HG02938 (cell line): Measurements from ENCODE around the gene CACNA1D.
A peak's percentile ranks its signal among the peaks of the same experiment; 100 is the strongest.
"Not testable (repeated sequence)": the region's sequence is repeated elsewhere in the genome, so short reads cannot be mapped to it uniquely, and the experiment has no call there.

Experiments used
- ATAC-seq: cut with Tn5 transposase; IDR thresholded peaks from one replicate; pipeline ENCODE4 v1.9.1; 2021; ENCODE audit warnings: mild to moderate bottlenecking, moderate library complexity; ENCODE audit not compliant: unreplicated experiment

The CACNA1D gene

GRCh38 chr3:53612508-53612907 is 118.1 kb downstream of the CACNA1D start:
- no peak for ATAC-seq

DNA sequence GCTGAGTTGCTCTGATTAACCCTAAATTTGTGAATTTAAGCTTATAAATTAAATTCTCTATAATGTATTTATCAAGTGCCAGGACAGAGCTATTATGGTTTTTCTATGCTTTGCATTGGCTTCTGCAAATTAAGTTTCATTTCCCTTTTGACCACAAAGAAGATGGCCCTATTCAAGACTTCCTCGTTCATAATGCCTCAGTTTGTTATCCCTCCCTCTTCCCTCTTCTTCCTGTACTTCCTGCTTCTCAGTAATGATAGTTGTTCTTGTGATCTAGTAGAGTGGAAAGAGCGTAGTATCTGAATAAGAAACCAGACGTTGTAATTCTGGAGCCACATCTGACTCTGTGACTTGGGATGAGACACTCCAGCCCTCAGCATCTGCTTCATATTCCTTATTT is 118.7 kb downstream of the CACNA1D start:
- ATAC-seq, result no peak

- ATAC-seq, result no peak
These were observed 119.9 kb downstream of the CACNA1D start for GRCh38 chr3:53614307-53614706.

DNA sequence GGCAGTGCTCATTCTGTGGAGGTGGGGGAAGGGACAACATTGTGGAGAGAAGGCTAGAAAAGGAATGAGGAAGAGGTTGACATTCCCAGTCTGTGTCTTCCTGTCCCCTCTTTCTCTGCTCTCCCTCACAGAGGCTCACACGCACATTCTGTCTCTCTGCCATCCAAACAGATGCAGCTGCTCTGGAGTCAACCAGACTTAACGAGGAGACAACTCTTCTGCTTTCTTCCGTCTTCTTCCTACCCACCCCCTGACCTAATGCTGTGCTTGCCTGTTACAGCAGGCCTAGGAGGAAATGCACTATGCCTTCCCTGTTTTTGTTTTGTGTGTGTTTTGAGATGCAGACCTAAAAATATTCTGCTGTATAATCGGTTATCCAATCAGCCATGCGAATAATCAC is 121.9 kb downstream of the CACNA1D start:
- no peak for ATAC-seq

GRCh38 chr3:53616971-53617892 is 122.8 kb downstream of the CACNA1D start:
- peak; percentile 45 for ATAC-seq

DNA sequence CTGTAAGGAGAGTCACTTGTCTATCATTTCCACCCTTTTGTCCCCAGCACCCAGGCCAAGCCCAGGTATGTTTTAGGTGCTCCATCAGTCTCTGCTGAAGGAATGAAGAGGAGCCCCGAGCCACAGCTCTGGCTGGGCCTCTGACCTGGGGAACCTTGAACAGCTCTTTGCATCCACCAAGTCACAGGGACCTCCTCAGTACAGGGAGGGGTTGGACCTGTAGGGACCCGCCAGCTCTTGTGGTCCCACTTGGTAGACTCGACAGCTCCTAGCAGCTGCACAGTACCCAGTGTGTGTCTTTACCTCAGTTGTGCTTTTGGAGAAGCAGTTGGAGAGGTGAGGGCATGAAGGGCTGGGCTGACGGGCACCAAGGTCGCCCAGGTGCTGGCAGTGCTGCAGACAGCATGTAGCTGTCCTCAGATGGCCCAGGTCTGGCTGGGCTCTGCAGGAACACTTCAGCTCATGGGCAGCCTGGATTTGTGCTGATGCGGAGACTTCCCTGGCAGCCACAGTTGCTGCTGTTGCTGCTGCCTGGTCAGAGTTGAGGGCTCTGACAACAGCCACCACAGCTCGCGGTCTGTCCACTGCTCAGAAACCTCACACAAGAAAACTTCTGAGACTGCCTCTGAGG is 123.6 kb downstream of the CACNA1D start:
- no peak for ATAC-seq

DNA sequence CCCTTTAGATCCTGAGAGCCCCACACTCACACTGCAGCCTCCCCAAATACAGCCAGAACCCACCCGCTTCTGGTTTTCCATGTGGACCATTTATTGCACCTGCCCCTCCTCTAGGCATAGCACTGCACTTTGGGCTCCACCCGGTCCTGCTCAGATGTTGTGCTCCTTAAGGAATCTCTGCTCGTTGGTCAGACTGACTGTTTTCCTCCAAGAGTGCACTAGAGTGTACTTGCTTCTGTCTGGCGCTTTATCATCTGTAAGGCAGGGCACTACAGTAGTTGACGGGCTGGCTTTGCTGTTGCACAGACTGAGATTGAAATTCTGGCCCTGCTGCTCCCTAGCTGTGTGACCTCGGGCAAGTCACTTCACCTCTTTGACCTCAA is 124.1 kb downstream of the CACNA1D start:
- no peak for ATAC-seq

GRCh38 chr3:53618936-53619335 is 124.5 kb downstream of the CACNA1D start:
- ATAC-seq, result no peak

DNA sequence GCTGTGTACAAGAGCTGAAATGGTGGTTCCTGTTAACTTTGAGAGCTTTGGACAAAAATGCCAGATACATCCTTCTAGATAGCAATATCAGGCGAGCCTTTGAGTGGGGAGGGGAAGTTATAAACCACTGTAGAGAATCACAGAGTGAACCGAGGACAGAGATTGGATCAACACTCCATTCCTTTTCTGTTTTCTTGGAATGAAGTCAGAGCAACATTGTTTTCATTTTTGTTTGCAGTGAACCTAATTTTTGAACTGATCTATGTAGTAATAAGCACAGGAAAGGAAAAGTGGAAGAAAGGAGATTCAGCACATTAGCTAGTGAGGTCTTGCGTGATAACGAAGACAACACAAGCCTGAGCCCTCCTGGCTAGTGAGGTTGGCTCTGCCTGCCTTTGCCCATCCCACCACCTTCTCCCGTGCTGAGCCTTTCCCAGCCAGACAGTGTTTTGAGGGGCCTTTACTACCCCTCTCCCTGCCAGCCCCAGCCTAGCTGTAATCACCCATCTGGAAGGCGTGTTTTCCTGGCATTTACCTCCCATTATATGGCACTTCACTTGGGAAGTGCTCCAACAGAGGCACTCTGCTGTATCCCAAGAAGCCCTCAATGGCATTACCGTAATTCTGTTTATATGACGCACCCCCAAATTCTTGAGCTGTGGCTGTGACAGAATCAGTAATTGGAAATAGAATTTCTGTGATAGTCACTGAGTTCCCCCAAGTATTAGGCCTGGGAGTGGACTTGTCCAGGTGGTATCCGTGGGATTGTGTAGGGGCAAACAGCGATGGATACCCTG is 129.8 kb downstream of the CACNA1D start:
- ATAC-seq, result no peak

DNA sequence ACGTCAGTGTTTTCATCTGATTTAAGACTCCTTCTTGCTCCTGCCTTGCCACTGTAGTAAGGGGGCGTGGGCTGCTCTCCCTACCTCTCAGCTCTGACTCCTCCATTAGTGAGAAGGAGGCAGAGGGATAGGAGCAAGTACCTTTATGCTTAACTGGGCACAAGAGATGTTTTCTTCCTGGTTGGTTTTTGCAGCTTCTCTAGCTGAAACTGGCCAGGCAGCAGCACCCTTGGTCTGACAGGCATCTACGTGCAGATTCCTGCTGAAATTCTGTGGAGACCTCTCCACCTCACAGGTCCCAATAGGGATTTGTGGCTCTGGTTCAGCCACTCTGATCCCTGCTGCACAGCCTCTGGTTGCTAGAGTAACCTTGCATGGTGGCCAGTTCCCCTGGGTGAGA is 132.5 kb downstream of the CACNA1D start:
- no peak for ATAC-seq

- ATAC-seq, result no peak
These were observed 134.4 kb downstream of the CACNA1D start for GRCh38 chr3:53628536-53629401.

- no peak for ATAC-seq
These were observed 135.0 kb downstream of the CACNA1D start for GRCh38 chr3:53629402-53629723.

- ATAC-seq, result no peak
These were observed 136.1 kb downstream of the CACNA1D start for GRCh38 chr3:53630547-53630946.

GRCh38 chr3:53633197-53633787 is 138.9 kb downstream of the CACNA1D start:
- no peak for ATAC-seq

GRCh38 chr3:53635041-53635440 is 140.6 kb downstream of the CACNA1D start:
- no peak for ATAC-seq

DNA sequence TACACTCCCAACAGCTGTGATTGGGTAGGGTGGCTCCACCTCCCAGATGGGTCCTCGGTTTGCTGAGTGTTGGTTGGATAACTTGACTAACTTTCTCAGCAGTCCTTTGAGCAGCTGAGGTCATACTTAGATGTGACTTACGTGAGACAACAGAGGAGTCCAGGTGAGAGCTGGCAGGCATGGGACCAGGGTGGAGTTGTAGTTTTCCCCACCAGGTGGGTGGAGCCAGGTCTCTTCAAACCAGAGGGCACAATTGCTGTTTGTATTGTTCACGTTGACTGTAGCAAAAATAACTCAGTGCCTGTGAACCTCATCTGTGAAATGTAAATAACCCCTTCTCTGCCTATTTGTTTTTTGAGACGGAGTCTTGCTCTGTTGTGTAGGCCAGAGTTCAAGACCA is 144.4 kb downstream of the CACNA1D start:
- ATAC-seq, result not testable (repeated sequence)

DNA sequence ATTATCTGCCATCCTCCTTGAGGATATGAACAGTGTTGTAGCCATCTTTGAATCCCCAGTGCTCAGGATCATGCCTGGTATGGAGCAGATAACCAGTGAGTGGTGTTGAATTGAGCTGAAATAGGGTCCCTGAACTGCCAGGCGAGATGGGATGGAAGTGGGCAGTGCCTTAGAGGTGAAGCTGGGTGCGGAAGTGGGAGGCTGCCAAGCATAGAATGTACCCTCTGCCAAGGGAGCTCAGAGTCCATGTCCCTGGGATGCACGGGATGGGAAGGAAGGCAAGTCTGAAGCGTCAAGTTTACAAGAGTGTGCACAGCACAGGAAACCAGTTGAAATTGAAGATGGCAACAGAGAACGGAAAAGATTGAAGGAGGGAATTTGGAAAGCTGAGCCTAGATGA is 147.0 kb downstream of the CACNA1D start:
- ATAC-seq, result no peak

- no peak for ATAC-seq
These were observed 147.8 kb downstream of the CACNA1D start for GRCh38 chr3:53642211-53642610.

- no peak for ATAC-seq
These were observed 149.3 kb downstream of the CACNA1D start for GRCh38 chr3:53643757-53644156.

GRCh38 chr3:53645754-53646153 is 151.3 kb downstream of the CACNA1D start:
- ATAC-seq, result no peak
